ENCODE measurements around the gene MED17. TPM values are rescaled to one million over a fixed set of nuclear protein-coding genes. Genes with fewer than 3 reads are reported as not detected.

MED17 gene
- total and polyA plus RNA-seq, 4 donors: 32.2 to 36.2 (median 34.6) TPM

- DNase-seq (ENCODE audit: low read depth in 4 of 6, low spot score in 6 of 6): no peak
- Histone ChIP-seq H3K9me3 (ENCODE audit: control insufficient read depth, insufficient read depth, low read length) (no peaks in the 10 kb centered on the region), H3K4me3 (ENCODE audit: low read depth, low read length) (no peak overlapping the region), H3K4me1 (ENCODE audit: control insufficient read depth, insufficient read depth, low read length) (no peaks in the 10 kb centered on the region), H3K27ac (ENCODE audit: low read depth, low read length) (no peak overlapping the region), H3K36me3 (ENCODE audit: control insufficient read depth, insufficient read depth, low read length) (no peaks in the 10 kb centered on the region), H3K27me3 (ENCODE audit: control insufficient read depth, insufficient read depth, low read length) (no peaks in the 10 kb centered on the region)
- WGBS (ENCODE audit: insufficient coverage): 91% methylated on average over 6 of the region's 6 CpGs
Observed at GRCh38 chr11:93842461-93842860, 58.4 kb downstream of the MED17 start.

- no peaks in the 10 kb centered on the region for H3K4me1 ChIP-seq (ENCODE audit: control insufficient read depth, insufficient read depth, low read length)
- H3K36me3 ChIP-seq (ENCODE audit: control insufficient read depth, insufficient read depth, low read length): no peaks in the 10 kb centered on the region
- no peaks in the 10 kb centered on the region for H3K27me3 ChIP-seq (ENCODE audit: control insufficient read depth, insufficient read depth, low read length)
- H3K4me3 ChIP-seq (ENCODE audit: low read depth, low read length): no peak overlapping the region
- no peak overlapping the region for H3K27ac ChIP-seq (ENCODE audit: low read depth, low read length)
- DNase-seq (ENCODE audit: low read depth in 4 of 6, low spot score in 6 of 6): no peak
- WGBS (ENCODE audit: insufficient coverage): 98% methylated on average over 4 of the region's 5 CpGs
- H3K9me3 ChIP-seq (ENCODE audit: control insufficient read depth, insufficient read depth, low read length): no peaks in the 10 kb centered on the region
Observed at GRCh38 chr11:93843906-93844305, 59.8 kb downstream of the MED17 start.

- Histone ChIP-seq H3K27ac (ENCODE audit: low read depth, low read length) (no peak overlapping the region), H3K4me3 (ENCODE audit: low read depth, low read length) (no peak overlapping the region), H3K4me1 (ENCODE audit: control insufficient read depth, insufficient read depth, low read length) (peaks cover 1% of the 10 kb centered on the region), H3K27me3 (ENCODE audit: control insufficient read depth, insufficient read depth, low read length) (no peaks in the 10 kb centered on the region), H3K36me3 (ENCODE audit: control insufficient read depth, insufficient read depth, low read length) (no peaks in the 10 kb centered on the region), H3K9me3 (ENCODE audit: control insufficient read depth, insufficient read depth, low read length) (no peaks in the 10 kb centered on the region)
- 68% methylated on average over 5 of the region's 7 CpGs for WGBS (ENCODE audit: insufficient coverage)
- DNase-seq (ENCODE audit: low read depth in 4 of 6, low spot score in 6 of 6): no peak
Observed at GRCh38 chr11:93844568-93844967, 60.5 kb downstream of the MED17 start.

- DNase-seq (ENCODE audit: low read depth in 4 of 6, low spot score in 6 of 6): no peak
- Histone ChIP-seq H3K36me3 (ENCODE audit: control insufficient read depth, insufficient read depth, low read length) (no peaks in the 10 kb centered on the region), H3K27ac (ENCODE audit: low read depth, low read length) (no peak overlapping the region), H3K4me1 (ENCODE audit: control insufficient read depth, insufficient read depth, low read length) (peaks cover 7% of the 10 kb centered on the region), H3K9me3 (ENCODE audit: control insufficient read depth, insufficient read depth, low read length) (no peaks in the 10 kb centered on the region), H3K4me3 (ENCODE audit: low read depth, low read length) (no peak overlapping the region), H3K27me3 (ENCODE audit: control insufficient read depth, insufficient read depth, low read length) (no peaks in the 10 kb centered on the region)
- WGBS (ENCODE audit: insufficient coverage): 90% methylated on average over 7 of the region's 8 CpGs
Observed at GRCh38 chr11:93845181-93846092, 61.4 kb downstream of the MED17 start.

- Histone ChIP-seq H3K27me3 (ENCODE audit: control insufficient read depth, insufficient read depth, low read length) (no peaks in the 10 kb centered on the region), H3K27ac (ENCODE audit: low read depth, low read length) (no peak overlapping the region), H3K36me3 (ENCODE audit: control insufficient read depth, insufficient read depth, low read length) (no peaks in the 10 kb centered on the region), H3K4me3 (ENCODE audit: low read depth, low read length) (no peak overlapping the region), H3K9me3 (ENCODE audit: control insufficient read depth, insufficient read depth, low read length) (no peaks in the 10 kb centered on the region), H3K4me1 (ENCODE audit: control insufficient read depth, insufficient read depth, low read length) (peaks cover 9% of the 10 kb centered on the region)
- no CpG with 5 or more reads among the region's 2 CpGs for WGBS (ENCODE audit: insufficient coverage)
- no peak for DNase-seq (ENCODE audit: low read depth in 4 of 6, low spot score in 6 of 6)
Observed at GRCh38 chr11:93846411-93846810, 62.3 kb downstream of the MED17 start.

GRCh38 chr11:93849201-93849600 lies 65.1 kb downstream of the MED17 start:
- no peak overlapping the region for H3K4me3 ChIP-seq (ENCODE audit: low read depth, low read length)
- peaks cover 9% of the 10 kb centered on the region for H3K4me1 ChIP-seq (ENCODE audit: control insufficient read depth, insufficient read depth, low read length)
- H3K9me3 ChIP-seq (ENCODE audit: control insufficient read depth, insufficient read depth, low read length): no peaks in the 10 kb centered on the region
- WGBS (ENCODE audit: insufficient coverage): 95% methylated on average over 5 of the region's 5 CpGs
- H3K36me3 ChIP-seq (ENCODE audit: control insufficient read depth, insufficient read depth, low read length): no peaks in the 10 kb centered on the region
- no peak for DNase-seq (ENCODE audit: low read depth in 4 of 6, low spot score in 6 of 6)
- no peaks in the 10 kb centered on the region for H3K27me3 ChIP-seq (ENCODE audit: control insufficient read depth, insufficient read depth, low read length)
- H3K27ac ChIP-seq (ENCODE audit: low read depth, low read length): no peak overlapping the region

- peaks cover 9% of the 10 kb centered on the region for H3K4me1 ChIP-seq (ENCODE audit: control insufficient read depth, insufficient read depth, low read length)
- peak in 3 of 6 donors; percentile 5 to 72 (median 56) for DNase-seq (ENCODE audit: low read depth in 4 of 6, low spot score in 6 of 6)
- no peak overlapping the region for H3K27ac ChIP-seq (ENCODE audit: low read depth, low read length)
- H3K4me3 ChIP-seq (ENCODE audit: low read depth, low read length): peak overlapping the region; percentile 44
- H3K36me3 ChIP-seq (ENCODE audit: control insufficient read depth, insufficient read depth, low read length): no peaks in the 10 kb centered on the region
- H3K9me3 ChIP-seq (ENCODE audit: control insufficient read depth, insufficient read depth, low read length): no peaks in the 10 kb centered on the region
- WGBS (ENCODE audit: insufficient coverage): 6% methylated on average over 55 of the region's 67 CpGs
- H3K27me3 ChIP-seq (ENCODE audit: control insufficient read depth, insufficient read depth, low read length): no peaks in the 10 kb centered on the region
Observed at GRCh38 chr11:93849751-93850593, 65.9 kb downstream of the MED17 start.

- no peaks in the 10 kb centered on the region for H3K27me3 ChIP-seq (ENCODE audit: control insufficient read depth, insufficient read depth, low read length)
- H3K9me3 ChIP-seq (ENCODE audit: control insufficient read depth, insufficient read depth, low read length): no peaks in the 10 kb centered on the region
- no CpG with 5 or more reads among the region's 6 CpGs for WGBS (ENCODE audit: insufficient coverage)
- no peaks in the 10 kb centered on the region for H3K36me3 ChIP-seq (ENCODE audit: control insufficient read depth, insufficient read depth, low read length)
- peak in 3 of 6 donors; percentile 1 to 65 (median 7) for DNase-seq (ENCODE audit: low read depth in 4 of 6, low spot score in 6 of 6)
- peaks cover 9% of the 10 kb centered on the region for H3K4me1 ChIP-seq (ENCODE audit: control insufficient read depth, insufficient read depth, low read length)
- H3K4me3 ChIP-seq (ENCODE audit: low read depth, low read length): peak within 1 kb of the TSS; percentile 44
- H3K27ac ChIP-seq (ENCODE audit: low read depth, low read length): no peak within 1 kb of the TSS
Observed at GRCh38 chr11:93850594-93851018, 66.5 kb downstream of the MED17 start, which contains the start of gene VSTM5. Gene VSTM5, minus strand, starts transcription at chr11:93850618. Its CDS starts 116 bp downstream, at chr11:93850502.

- H3K27me3 ChIP-seq (ENCODE audit: control insufficient read depth, insufficient read depth, low read length): no peaks in the 10 kb centered on the region
- peaks cover 9% of the 10 kb centered on the region for H3K4me1 ChIP-seq (ENCODE audit: control insufficient read depth, insufficient read depth, low read length)
- H3K4me3 ChIP-seq (ENCODE audit: low read depth, low read length): no peak overlapping the region
- 97% methylated on average over 4 of the region's 5 CpGs for WGBS (ENCODE audit: insufficient coverage)
- no peak overlapping the region for H3K27ac ChIP-seq (ENCODE audit: low read depth, low read length)
- DNase-seq (ENCODE audit: low read depth in 4 of 6, low spot score in 6 of 6): no peak
- H3K9me3 ChIP-seq (ENCODE audit: control insufficient read depth, insufficient read depth, low read length): no peaks in the 10 kb centered on the region
- H3K36me3 ChIP-seq (ENCODE audit: control insufficient read depth, insufficient read depth, low read length): no peaks in the 10 kb centered on the region
Observed at GRCh38 chr11:93852242-93852641, 68.2 kb downstream of the MED17 start.

Measured in spinal cord (tissue), 10 donors.